Posterior vena cava (tissue), 2 donors: Measurements from ENCODE around the gene LIN28A. TPM values are rescaled to one million over a fixed set of nuclear protein-coding genes. Genes with fewer than 3 reads are reported as not detected.
"Not testable (repeated sequence)": the region's sequence is repeated elsewhere in the genome, so short reads cannot be mapped to it uniquely, and the experiment has no call there.

Experiments used
- DNase-seq: peaks from one replicate; pipeline ENCODE4 v3.0.0-alpha.2; 2020; ENCODE audit warnings: low spot score
- intact Hi-C, 2 donors: fragments of 100-400 bp; cut with DNase I; formaldehyde crosslinking; loops; one replicate each; pipeline versions ENCODE4 v1.14.1 to v1.14.2; 2022 to 2023
- long read RNA-seq, 2 donors: library from polyadenylated mRNA; unstranded; transcript quantifications; one replicate each; pipeline ENCODE4 v2.0.0, GENCODE V29; 2020 to 2021
- total RNA-seq, 2 donors: library from RNA; stranded (reverse); fragmentation: NEBNext Ultra II Directional; extraction: Animal tissue kit (Norgen Biotek cat#: 25700); gene quantifications; one replicate each; pipeline ENCODE4 v1.2.1, GENCODE V29; 2021
- donor health status: DM: yes; HTN: yes; CAD: no.
- donor health status: DM: yes; HTN: yes; CAD: no.

Gene LIN28A, protein sequence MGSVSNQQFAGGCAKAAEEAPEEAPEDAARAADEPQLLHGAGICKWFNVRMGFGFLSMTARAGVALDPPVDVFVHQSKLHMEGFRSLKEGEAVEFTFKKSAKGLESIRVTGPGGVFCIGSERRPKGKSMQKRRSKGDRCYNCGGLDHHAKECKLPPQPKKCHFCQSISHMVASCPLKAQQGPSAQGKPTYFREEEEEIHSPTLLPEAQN
- not detected for total RNA-seq
- long read RNA-seq, donor 1: 0 reads
- long read RNA-seq, donor 2: 0 reads

DNA sequence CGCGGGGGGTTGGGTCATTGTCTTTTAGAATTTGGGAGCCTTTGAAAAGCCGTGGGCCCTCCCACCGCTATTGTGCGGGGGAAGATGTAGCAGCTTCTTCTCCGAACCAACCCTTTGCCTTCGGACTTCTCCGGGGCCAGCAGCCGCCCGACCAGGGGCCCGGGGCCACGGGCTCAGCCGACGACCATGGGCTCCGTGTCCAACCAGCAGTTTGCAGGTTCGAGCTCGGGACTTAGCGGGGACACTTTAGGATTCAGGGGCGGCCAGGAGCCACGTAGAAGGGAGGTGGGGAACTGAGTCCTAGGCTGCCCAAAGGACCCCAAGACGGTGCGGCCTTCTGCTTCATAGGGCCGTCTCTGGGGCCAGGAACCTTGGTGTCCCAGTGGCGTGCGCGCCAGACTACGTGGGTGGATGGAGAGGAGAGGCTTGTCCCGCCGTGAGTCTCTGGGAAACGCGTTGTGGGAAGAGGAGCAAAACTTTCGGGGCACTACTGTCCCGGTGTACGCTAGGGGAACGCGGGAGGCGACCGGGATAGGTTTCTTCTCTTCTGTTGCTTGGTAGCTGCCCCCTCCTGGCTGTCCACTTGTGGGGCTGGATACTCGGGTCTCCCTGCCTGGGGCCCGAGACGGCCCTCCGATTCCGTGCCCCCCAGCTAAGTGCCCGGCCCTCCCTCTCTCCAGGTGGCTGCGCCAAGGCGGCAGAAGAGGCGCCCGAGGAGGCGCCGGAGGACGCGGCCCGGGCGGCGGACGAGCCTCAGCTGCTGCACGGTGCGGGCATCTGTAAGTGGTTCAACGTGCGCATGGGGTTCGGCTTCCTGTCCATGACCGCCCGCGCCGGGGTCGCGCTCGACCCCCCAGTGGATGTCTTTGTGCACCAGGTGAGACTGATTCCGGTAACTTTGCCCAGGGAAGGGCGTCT lies at the start of gene LIN28A:
Gene LIN28A (plus strand): TSS at position 112 of the 918 bp plus-strand sequence. CDS start 75 bp downstream, at position 187.
- intact Hi-C loops: loop anchor here in 1 of 2 donors (5.0 kb wide), 1 partner anchor 866 kb away; no protein-coding TSS in a partner anchor

DNA sequence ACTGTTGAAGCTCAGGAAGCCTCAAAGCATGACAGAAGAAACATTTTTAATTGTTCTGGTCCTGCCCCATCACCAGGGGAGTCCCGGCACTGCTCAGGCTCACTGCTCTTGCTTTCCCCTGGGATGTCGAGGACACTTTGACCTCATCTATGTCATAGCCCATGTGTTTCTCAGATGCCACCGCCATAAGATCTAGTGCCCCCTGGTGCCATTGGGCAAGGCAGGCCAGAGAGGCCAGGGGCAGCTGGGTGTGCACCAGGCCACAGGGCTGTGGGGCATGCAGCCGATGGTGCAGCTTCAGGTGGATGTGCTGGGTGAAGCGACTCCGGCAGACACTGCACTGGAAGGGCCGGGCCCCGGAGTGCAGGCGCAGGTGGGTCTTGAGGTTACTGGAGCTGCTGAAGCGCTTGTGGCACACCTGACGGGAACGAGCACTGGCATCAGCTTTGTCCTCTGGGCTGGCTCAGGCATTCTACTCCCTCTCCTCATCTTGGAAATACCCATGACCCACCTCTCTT lies 49.0 kb upstream of the LIN28A start:
- DNase-seq: no peak
- intact Hi-C loops: no loop called here

More for the DNA sequence above, at the start of gene LIN28A:
- DNase-seq: no peak

DNA sequence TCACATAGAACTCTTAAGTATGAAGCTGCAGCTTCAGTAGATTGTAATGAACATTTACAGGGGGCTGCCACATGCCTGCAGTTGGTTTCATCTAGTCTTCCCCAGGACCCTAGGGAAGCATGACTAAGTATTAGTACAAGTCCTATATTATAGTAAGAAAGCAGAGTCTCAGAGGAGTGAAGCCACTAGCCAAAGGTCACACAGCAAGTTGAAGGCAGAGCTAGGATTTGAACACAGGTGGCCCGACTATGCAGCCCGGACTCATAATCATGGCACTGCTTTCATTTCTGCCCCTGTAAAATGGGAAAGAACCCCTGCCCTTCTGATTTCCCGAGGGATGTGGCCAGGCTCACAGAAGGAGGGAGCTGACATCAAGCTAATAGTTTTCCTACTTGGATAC lies 48.3 kb upstream of the LIN28A start:
- intact Hi-C loops: no loop called here
- no peak for DNase-seq

DNA sequence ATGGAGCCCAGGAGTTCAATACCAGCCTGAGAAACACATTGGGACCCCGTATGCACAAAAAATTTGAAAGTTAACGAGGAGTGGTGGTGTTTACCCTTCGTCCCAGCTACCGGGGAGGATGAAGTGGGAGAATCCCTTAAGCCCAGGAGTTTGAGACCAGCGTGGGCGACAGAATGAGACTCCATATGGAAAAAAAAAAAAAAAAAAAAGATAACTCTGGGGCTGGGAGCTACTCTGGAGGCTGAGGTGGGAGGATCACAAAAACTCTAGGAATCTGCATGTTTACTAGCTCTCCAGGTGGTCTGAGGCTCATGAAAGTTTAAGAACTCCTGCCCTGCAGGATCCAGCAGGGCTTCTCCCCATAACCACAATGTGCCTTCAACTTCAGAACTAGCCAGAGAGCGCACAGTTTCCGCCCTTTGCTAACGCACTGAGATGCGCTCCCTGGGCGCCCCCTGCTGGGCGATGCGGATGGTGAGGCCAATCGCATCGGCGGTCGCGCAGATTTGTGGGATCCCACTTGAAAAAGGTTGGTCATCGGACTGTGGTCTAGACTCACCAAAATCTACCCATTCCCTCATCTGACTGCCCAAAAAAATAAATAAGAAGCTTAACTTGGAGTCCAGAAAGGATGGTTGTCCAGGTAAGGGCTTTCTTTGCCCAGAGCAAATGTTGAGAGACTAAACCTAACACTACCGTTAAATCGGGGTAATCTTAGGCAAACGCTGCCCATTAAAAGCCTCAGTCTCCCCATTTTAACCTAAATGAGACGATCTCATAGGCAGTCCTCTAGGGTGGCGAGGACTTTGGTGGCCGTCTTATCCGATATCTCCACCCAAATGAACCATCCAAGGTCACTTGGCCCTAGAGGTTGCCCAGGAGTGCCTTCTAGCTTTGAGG lies 46.8 kb upstream of the LIN28A start:
- intact Hi-C loops: no loop called here

DNA sequence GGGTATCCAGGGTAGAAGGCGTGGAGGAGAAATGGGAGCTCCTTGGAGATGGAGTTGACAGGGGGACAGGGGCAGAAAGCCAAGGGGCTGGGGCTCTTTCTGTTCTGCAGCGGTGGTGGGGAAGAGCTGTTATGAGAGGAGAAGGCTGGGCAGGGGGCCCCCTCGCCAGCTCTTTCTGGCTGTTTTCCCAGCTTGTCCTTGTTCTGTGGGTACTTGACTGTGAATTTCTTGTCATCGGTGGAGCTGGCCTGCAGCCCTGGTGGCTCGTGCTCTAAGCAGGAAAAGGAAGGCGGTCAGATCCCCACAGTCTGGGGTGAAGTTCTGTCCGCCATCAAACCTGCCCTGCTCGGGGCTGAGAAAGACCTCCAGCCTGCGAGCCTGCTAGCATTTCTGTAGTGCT lies 45.7 kb upstream of the LIN28A start:
- intact Hi-C loops: no loop called here
- no peak for DNase-seq

More for the DNA sequence above, 46.8 kb upstream of the LIN28A start:
- DNase-seq: peak; percentile 95

DNA sequence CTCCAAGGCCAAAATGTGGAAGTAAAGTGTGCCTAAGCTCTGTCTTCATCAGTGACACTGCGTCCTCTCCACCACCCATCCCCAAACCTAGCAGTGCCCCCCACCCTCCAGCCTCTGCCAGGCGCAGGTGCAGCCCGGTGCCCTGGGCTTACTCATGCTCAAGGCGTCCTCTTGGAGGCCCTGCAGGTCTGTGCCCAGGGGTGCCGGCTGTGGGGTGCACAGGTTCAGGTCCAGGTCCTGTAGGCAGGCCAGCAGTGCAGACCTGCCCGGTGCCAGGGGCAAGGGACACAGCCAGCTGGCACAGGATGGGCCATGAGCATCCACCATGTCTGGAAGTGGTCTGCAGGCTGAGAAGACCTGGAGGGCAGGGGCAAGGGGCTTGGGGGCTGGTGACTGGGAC lies 43.2 kb upstream of the LIN28A start:
- intact Hi-C loops: no loop called here
- no peak for DNase-seq

DNA sequence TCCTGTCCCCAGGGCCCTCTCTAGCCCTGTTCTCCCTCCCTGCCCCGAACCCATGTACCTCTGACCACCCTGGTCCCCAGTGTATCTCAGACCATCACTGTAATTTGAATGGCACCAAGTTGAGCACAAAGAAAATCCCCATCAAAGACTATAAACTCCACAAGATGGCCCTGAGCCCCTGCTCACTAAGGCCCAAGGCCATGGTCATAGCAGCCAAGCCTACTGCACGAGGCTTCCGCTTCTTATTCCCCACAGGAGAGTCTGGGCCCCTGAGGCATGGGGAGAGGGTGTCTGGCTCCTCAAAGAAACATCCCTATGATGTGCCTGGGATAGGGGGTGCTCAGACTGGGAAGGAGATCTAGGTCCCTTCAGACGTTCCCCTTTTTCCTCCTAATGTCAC lies 42.6 kb upstream of the LIN28A start:
- no peak for DNase-seq
- intact Hi-C loops: no loop called here

DNA sequence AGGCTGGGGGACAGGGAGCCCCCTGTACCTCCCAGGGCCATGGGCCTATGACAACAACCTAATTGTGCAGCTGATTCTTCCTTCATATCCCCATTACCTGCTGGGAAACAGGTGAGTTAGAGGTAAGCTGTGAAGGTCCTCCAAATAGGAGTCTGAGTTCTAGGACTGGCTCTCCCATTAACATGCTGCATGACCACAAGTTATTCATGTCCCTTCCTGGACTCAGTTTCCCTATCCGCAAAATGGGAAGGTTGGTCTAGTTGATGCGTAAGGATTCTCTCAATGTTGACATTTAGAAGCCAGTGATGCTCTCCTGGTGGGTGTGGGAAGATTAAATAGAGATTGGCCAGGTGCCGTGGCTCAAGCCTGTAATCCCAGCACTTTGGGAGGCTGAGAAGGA lies 42.1 kb upstream of the LIN28A start:
- intact Hi-C loops: no loop called here
- no peak for DNase-seq

DNA sequence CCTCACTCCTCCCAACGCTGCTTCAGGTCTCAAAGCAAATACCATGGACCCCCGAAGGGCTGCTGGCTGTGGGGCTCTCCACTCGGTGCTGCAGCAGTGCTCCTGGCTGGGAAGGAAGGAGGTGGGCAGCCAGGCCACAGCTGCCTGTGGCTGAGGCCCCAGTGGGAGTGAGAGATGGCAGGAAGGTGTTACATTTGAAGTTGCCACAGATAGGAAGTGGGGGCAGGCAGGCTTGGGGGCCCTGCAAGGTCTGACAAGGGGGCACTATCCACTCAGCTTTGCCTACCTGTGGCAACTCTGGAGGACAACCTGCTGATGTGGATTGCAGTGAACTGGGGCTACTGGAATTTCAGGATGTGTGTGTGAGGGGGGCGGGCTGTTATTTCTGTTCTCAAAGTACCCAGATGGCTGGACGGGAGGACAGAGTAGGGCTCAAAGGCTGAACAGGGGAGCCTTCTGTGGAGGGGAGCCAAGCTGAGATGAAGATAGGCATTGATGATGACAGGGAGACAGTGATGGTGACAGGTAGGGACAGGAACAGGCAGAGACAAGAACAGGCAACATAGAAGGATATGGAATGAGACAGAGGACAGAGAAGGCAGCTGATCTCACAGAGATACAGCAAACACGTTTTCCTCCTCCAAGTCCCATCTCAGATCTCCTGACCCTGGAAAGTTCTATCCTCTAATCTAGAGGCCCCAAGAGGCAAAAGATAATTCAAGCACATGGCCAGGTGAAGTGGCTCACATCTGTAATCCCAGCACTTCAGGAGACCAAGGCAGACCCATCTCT lies 39.8 kb upstream of the LIN28A start:
- no peak for DNase-seq
- intact Hi-C loops: no loop called here

DNA sequence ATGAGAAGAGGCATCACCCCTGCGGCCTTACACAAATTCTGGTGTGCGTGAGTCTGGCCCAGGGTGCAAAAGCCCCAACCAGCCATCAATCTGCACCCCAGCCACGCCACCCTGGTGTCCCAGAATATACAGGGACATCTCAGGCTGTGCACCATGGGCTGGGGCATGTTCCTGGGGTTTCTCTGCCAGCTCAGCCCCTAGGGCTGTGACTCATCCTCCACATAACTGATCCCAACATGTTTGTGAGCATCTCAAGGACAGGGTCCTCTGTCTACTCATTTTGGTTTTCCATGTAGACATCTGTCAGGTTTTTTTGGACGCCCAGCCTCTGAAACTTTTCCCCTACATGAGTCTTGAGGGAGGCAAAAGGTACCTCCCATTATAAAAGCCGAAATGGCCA lies 38.6 kb upstream of the LIN28A start:
- intact Hi-C loops: no loop called here
- DNase-seq: no peak

DNA sequence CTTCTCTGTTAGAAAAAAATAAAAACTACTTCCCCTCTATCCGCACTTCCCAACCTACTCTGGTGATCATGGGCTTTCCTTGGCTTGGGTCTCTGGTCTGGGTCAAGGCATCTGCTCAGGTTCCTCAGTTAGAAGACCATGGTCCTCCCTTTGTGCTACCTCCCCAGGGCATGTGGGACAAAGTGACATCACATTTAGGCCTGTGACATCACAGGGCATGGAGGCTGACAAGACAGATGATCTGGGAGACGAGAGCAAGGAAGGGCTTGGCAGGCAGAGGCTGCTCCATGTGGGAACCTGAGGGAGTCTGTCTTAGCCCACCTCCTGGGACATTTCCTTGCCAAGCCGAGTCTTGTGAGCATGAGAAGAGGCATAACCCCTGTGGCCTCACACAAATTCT lies 38.0 kb upstream of the LIN28A start, which contains the start of gene ZNF683:
Gene ZNF683 (minus strand): TSS at position 140 of the 400 bp plus-strand sequence. CDS start 4,179 bp downstream, outside the sequence.
- DNase-seq, intact Hi-C loops: not testable (repeated sequence)

DNA sequence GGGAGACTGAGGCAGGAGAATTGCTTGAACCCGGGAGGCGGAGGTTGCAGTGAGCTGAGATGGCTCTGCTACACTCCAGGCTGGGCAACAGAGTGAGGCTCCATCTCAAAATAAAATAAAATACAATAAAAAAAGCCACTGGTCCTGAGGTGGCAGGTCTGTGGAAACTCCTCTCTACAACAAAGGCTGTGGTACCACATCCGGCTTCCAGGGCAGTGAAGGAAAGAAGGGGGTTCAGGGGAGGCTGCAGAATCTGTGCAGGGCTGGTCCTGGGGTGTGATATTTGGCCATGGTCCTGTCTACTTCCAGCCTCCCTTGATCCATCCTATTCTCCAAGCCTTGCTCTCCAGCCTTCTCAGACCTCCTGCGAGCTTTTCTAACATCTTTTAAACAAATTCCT lies 37.3 kb upstream of the LIN28A start:
- intact Hi-C loops: no loop called here
- no peak for DNase-seq

DNA sequence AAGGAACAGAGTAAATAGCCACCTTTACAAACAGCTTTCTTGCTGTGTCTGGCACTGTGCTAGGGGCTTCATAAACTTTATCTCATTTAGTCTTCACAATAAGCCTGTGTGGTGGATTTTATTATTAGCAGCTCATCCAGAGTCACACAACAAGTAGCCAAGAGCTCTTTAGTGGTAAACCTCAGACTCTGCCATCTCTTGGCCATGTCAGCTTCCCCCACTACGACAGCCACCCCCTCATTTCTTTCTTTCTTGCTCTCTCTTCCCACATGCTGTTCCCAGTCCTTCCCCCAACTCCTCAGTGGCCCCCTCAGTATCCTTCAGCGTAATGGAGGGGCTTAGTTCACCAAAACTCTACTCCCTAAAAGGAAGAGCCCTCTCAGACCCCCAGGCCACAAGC lies 36.8 kb upstream of the LIN28A start:
- intact Hi-C loops: no loop called here

DNA sequence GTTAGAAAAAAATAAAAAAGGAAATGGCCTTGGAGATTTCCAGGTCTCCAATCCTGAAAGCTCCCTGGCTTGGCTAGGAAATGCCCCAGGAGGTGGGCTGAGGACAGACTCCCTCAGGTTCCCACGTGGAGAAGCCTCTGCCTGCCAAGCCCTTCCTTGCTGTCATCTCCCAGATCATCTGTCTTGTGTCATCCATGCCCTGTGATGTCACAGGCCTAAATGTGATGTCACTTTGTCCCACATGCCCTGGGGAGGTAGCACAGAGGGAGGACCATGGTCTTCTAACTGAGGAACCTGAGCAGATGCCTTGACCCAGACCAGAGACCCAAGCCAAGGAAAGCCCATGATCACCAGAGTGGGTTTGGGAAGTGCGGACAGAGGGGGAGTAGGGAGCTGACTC lies 36.3 kb upstream of the LIN28A start:
- intact Hi-C loops: not testable (repeated sequence)

More for the DNA sequence above, 36.8 kb upstream of the LIN28A start:
- no peak for DNase-seq

DNA sequence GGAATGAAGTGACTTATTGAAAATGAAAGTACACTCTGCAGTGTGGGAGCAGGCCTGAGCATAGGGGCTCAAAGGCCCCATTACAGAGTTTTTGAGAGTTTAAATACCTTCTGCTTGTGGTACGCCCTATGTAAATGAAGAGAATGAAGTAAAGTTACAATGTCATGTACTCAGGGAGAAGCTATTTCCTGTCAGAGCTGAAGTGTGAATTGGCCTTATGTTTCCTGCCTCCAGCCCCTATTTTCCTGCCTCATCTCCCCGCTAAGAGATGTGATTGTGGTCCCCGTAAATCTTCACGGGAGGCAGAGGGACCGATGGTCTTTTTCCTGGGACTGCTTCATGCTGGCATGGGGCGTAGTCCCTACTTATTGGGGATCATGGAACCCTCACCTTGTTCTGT lies 35.5 kb upstream of the LIN28A start:
- no peak for DNase-seq
- intact Hi-C loops: loop anchor here in 1 of 2 donors (5.0 kb wide), 1 partner anchor 633 kb away; no protein-coding TSS in a partner anchor

More for the DNA sequence above, 36.3 kb upstream of the LIN28A start:
- not testable (repeated sequence) for DNase-seq

DNA sequence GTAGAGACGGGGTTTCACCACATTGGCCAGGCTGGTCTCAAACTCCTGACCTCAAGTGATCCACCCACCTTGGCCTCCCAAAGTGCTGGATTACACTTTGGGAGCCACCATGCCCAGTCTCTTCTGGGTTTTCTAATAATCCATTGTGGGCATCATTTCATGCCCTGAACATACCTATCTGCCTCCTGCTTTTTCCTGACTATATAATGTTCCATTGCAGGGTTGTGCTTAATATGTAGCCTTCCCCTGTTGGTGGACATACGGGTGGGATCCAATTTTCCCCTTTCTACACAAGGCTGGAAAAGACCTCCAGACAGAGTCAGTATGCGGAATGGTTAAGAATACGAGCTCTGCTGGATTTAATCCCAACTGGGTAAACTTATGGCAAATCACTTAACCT lies 34.6 kb upstream of the LIN28A start:
- DNase-seq: no peak
- intact Hi-C loops: loop anchor here in 1 of 2 donors (5.0 kb wide), 1 partner anchor 634 kb away; no protein-coding TSS in a partner anchor

DNA sequence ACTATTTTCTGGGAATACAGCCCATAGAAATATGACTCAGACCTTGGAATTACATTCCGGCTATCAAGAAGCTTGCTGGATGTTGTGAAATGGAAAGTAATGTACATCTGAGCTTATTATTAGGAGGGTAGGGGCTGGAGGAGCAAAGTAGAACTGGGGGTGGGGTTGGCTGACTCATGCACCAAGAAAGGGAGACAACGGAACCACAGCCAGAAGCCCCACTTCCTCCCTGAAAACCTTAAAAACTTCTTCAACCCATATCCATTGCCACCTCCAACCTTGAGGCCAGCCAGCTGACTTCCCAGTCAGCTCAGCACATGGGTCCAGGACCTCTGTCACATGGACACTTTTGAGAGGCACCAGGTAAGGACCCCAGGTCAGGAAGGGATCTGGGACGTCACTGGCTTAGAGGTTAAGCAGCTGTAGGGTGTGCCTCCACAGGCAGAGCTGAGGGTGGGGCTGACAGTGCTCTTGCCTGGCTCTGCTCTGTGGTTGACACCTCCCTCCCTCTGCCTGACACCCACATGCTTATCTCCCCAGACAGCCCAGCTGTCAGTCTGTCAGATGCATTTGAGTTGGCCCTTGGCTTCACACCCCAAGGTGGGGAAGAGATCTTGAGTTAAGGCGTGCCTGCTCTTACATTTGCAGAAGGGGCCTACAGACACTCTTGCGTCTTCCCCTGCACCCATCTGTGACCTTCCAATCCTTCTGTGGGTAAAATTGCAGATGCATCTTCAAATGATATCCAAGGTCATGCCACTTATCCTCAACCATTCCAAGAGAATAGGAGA lies 32.3 kb upstream of the LIN28A start:
- DNase-seq: no peak

More for the DNA sequence above, 32.3 kb upstream of the LIN28A start:
- intact Hi-C loops: loop anchor here in 1 of 2 donors (5.0 kb wide), 1 partner anchor 636 kb away; no protein-coding TSS in a partner anchor
